ENCODE measurements around the gene ADD1. TPM values are rescaled to one million over a fixed set of nuclear protein-coding genes. Genes with fewer than 3 reads are reported as not detected.
A peak's percentile ranks its signal among the peaks of the same experiment; 100 is the strongest.

ADD1 gene
- total RNA-seq, 1 donor from 2014 or later = 274 TPM

- no peaks in the 10 kb centered on the region for H3K9me3 Mint-ChIP-seq (ENCODE audit: unreplicated experiment)
- H3K4me3 Mint-ChIP-seq (ENCODE audit: unreplicated experiment) = no peak overlapping the region
- no peak for TF ChIP-seq CTCF (IDR thresholded peaks at IDR 0.05)
- DNase-seq (ENCODE audit: extremely low spot score, unreplicated experiment) = no peak
- no peaks in the 10 kb centered on the region for H3K27me3 Mint-ChIP-seq (ENCODE audit: unreplicated experiment)
- H3K36me3 Mint-ChIP-seq (ENCODE audit: unreplicated experiment) = peaks cover 15% of the 10 kb centered on the region
- peaks cover 57% of the 10 kb centered on the region for H3K4me1 Mint-ChIP-seq (ENCODE audit: unreplicated experiment)
- peak overlapping the region; percentile 41 for H3K27ac Mint-ChIP-seq (ENCODE audit: unreplicated experiment)
Measured at GRCh38 chr4:2852481-2852921, 8.9 kb downstream of the ADD1 start.

GRCh38 chr4:2855584-2855983 lies 11.9 kb downstream of the ADD1 start:
- Mint-ChIP-seq H3K9me3 (ENCODE audit: unreplicated experiment) (no peaks in the 10 kb centered on the region), H3K36me3 (ENCODE audit: unreplicated experiment) (peaks cover 16% of the 10 kb centered on the region), H3K4me1 (ENCODE audit: unreplicated experiment) (peaks cover 52% of the 10 kb centered on the region), H3K4me3 (ENCODE audit: unreplicated experiment) (no peak overlapping the region), H3K27ac (ENCODE audit: unreplicated experiment) (no peak overlapping the region), H3K27me3 (ENCODE audit: unreplicated experiment) (no peaks in the 10 kb centered on the region)
- no peak for TF ChIP-seq CTCF (IDR thresholded peaks at IDR 0.05)
- no peak for DNase-seq (ENCODE audit: extremely low spot score, unreplicated experiment)

GRCh38 chr4:2856266-2856665 lies 12.6 kb downstream of the ADD1 start:
- peaks cover 53% of the 10 kb centered on the region for H3K4me1 Mint-ChIP-seq (ENCODE audit: unreplicated experiment)
- no peaks in the 10 kb centered on the region for H3K9me3 Mint-ChIP-seq (ENCODE audit: unreplicated experiment)
- peaks cover 16% of the 10 kb centered on the region for H3K36me3 Mint-ChIP-seq (ENCODE audit: unreplicated experiment)
- TF ChIP-seq CTCF (IDR thresholded peaks at IDR 0.05) = no peak
- H3K27ac Mint-ChIP-seq (ENCODE audit: unreplicated experiment) = no peak overlapping the region
- H3K27me3 Mint-ChIP-seq (ENCODE audit: unreplicated experiment) = no peaks in the 10 kb centered on the region
- no peak for DNase-seq (ENCODE audit: extremely low spot score, unreplicated experiment)
- no peak overlapping the region for H3K4me3 Mint-ChIP-seq (ENCODE audit: unreplicated experiment)

GRCh38 chr4:2857349-2857927 lies 13.8 kb downstream of the ADD1 start:
- DNase-seq (ENCODE audit: extremely low spot score, unreplicated experiment) = no peak
- H3K4me1 Mint-ChIP-seq (ENCODE audit: unreplicated experiment) = peaks cover 52% of the 10 kb centered on the region
- no peaks in the 10 kb centered on the region for H3K9me3 Mint-ChIP-seq (ENCODE audit: unreplicated experiment)
- no peak for TF ChIP-seq CTCF (IDR thresholded peaks at IDR 0.05)
- H3K27me3 Mint-ChIP-seq (ENCODE audit: unreplicated experiment) = no peaks in the 10 kb centered on the region
- H3K27ac Mint-ChIP-seq (ENCODE audit: unreplicated experiment) = no peak overlapping the region
- no peak overlapping the region for H3K4me3 Mint-ChIP-seq (ENCODE audit: unreplicated experiment)
- peaks cover 16% of the 10 kb centered on the region for H3K36me3 Mint-ChIP-seq (ENCODE audit: unreplicated experiment)

GRCh38 chr4:2858451-2859217 lies 15.0 kb downstream of the ADD1 start:
- Mint-ChIP-seq H3K9me3 (ENCODE audit: unreplicated experiment) (no peaks in the 10 kb centered on the region), H3K4me1 (ENCODE audit: unreplicated experiment) (peaks cover 48% of the 10 kb centered on the region), H3K27ac (ENCODE audit: unreplicated experiment) (no peak overlapping the region), H3K27me3 (ENCODE audit: unreplicated experiment) (no peaks in the 10 kb centered on the region), H3K36me3 (ENCODE audit: unreplicated experiment) (peaks cover 16% of the 10 kb centered on the region), H3K4me3 (ENCODE audit: unreplicated experiment) (no peak overlapping the region)
- DNase-seq (ENCODE audit: extremely low spot score, unreplicated experiment) = no peak
- TF ChIP-seq CTCF (IDR thresholded peaks at IDR 0.05) = no peak

All from osteocyte (in vitro differentiated cells).